Measurements from ENCODE around the gene TGFB2. TPM values are rescaled to one million over a fixed set of nuclear protein-coding genes. Genes with fewer than 3 reads are reported as not detected.

The TGFB2 gene
- total and polyA plus RNA-seq, 3 donors from 2014 or later = 2.4 to 4.5 (median 2.6) TPM

DNA sequence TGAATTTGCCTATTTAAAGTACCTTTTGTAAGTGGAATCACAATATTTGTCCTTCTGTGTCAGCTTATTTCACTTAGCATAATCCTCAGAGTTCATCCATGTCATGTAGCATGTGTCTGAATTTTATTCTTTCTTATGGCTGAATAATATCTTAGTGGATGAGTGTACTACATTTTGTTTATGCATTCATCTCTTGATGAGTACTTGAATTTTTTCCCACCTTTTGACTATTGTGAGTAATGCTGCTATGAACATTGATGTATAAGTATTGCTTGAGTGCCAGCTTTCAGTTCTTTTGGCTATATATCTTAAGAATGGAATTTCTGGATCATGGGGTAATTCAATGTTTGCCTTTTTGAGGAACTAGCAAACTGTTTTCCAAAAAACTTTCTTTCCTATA is 84.2 kb downstream of the TGFB2 start:
- TF ChIP-seq CTCF (IDR thresholded peaks at IDR 0.05) = no peak
- TF ChIP-seq POLR2A (IDR thresholded peaks at IDR 0.05) = no peak
- Histone ChIP-seq H3K36me3 (ENCODE audit: low read depth, missing control alignments) (no peaks in the 10 kb centered on the region), H3K9me3 (no peaks in the 10 kb centered on the region), H3K27me3 (no peaks in the 10 kb centered on the region), H3K4me3 (no peak overlapping the region), H3K4me1 (no peaks in the 10 kb centered on the region), H3K27ac (no peak overlapping the region)
- intact Hi-C loops (cut with DNase I; ENCODE audit: low total_unique reads) = no loop called here
- no peak for DNase-seq

GRCh38 chr1:218430346-218430745 is 85.2 kb downstream of the TGFB2 start:
- no peak overlapping the region for H3K4me3 ChIP-seq
- H3K36me3 ChIP-seq (ENCODE audit: low read depth, missing control alignments) = no peaks in the 10 kb centered on the region
- no peak overlapping the region for H3K27ac ChIP-seq
- intact Hi-C loops (cut with DNase I; ENCODE audit: low total_unique reads) = no loop called here
- H3K4me1 ChIP-seq = no peaks in the 10 kb centered on the region
- WGBS, 2 donors = 95 to 100% methylated on average over 1 of the region's 1 CpG
- no peak for DNase-seq
- no peaks in the 10 kb centered on the region for H3K9me3 ChIP-seq
- no peaks in the 10 kb centered on the region for H3K27me3 ChIP-seq
- TF ChIP-seq CTCF (IDR thresholded peaks at IDR 0.05) = no peak
- no peak for TF ChIP-seq POLR2A (IDR thresholded peaks at IDR 0.05)

DNA sequence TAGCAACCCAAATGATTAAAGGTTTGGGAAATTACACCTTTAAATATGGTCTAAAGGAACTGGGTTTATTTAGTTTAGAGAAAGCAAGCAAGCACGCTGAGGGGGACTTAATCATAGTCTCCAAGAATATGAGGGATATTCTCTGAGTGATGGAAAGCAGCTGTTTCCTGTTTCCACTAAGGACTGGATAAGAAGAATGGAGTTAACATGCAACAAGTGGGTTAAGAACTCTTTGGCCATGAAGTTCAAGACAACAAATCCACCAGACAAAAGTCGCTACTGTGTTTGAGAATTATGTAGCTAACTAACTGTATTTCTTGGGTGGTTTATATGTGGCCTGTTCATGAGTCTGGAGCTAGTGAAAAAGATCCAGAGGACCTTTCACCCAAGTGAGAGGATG is 85.7 kb downstream of the TGFB2 start:
- Histone ChIP-seq H3K27me3 (no peaks in the 10 kb centered on the region), H3K4me3 (no peak overlapping the region), H3K4me1 (no peaks in the 10 kb centered on the region), H3K36me3 (ENCODE audit: low read depth, missing control alignments) (no peaks in the 10 kb centered on the region), H3K9me3 (no peaks in the 10 kb centered on the region), H3K27ac (peak overlapping the region in 1 of 2 donors; percentile 7)
- no peak for DNase-seq
- no peak for TF ChIP-seq POLR2A (IDR thresholded peaks at IDR 0.05)
- no peak for TF ChIP-seq CTCF (IDR thresholded peaks at IDR 0.05)
- intact Hi-C loops (cut with DNase I; ENCODE audit: low total_unique reads) = no loop called here
- WGBS, 2 donors = 52 to 71% methylated on average over 2 of the region's 2 CpGs

GRCh38 chr1:218431476-218431875 is 86.3 kb downstream of the TGFB2 start:
- TF ChIP-seq POLR2A (IDR thresholded peaks at IDR 0.05) = no peak
- TF ChIP-seq CTCF (IDR thresholded peaks at IDR 0.05) = no peak
- intact Hi-C loops (cut with DNase I; ENCODE audit: low total_unique reads) = no loop called here
- Histone ChIP-seq H3K4me3 (no peak overlapping the region), H3K27ac (peak overlapping the region in 1 of 2 donors; percentile 7), H3K36me3 (ENCODE audit: low read depth, missing control alignments) (no peaks in the 10 kb centered on the region), H3K4me1 (no peaks in the 10 kb centered on the region), H3K9me3 (no peaks in the 10 kb centered on the region), H3K27me3 (no peaks in the 10 kb centered on the region)
- DNase-seq = no peak
- 47 to 48% methylated on average over 1 of the region's 1 CpG for WGBS, 2 donors

DNA sequence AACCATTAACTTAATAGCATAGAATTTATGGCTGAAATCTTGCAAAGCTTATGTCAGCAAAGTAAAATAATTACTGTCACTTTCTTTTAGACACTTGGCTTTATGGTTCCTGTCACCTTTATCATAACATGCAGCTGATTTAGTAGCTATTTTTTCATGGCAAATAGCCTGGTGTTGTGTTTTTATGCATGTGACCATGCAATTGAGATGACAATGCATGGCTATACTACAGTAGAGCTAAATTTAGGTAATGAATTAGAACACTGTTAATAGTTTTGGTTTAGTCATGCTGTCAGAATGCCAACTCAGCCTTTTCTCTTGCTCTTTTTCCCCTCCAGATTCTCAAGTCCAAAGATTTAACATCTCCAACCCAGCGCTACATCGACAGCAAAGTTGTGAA is 88.6 kb downstream of the TGFB2 start:
- Histone ChIP-seq H3K27ac (no peak overlapping the region), H3K9me3 (no peaks in the 10 kb centered on the region), H3K36me3 (ENCODE audit: low read depth, missing control alignments) (no peaks in the 10 kb centered on the region), H3K4me3 (no peak overlapping the region), H3K4me1 (no peaks in the 10 kb centered on the region), H3K27me3 (no peaks in the 10 kb centered on the region)
- 94% methylated on average over 2 of the region's 2 CpGs for WGBS, 2 donors
- TF ChIP-seq CTCF (IDR thresholded peaks at IDR 0.05) (no peak), POLR2A (IDR thresholded peaks at IDR 0.05) (no peak)
- intact Hi-C loops (cut with DNase I; ENCODE audit: low total_unique reads) = no loop called here
- no peak for DNase-seq
